SKM-1 treated with dmso at 0.1 percent for 144 hours (cell line): Measurements from ENCODE around the gene PLVAP.
A peak's percentile ranks its signal among the peaks of the same experiment; 100 is the strongest.

Source experiments
- DNase-seq: peaks from one replicate; lab custom pipeline; 2025; ENCODE audit not compliant: unreplicated experiment; lab: John Stamatoyannopoulos, UW

PLVAP gene, protein sequence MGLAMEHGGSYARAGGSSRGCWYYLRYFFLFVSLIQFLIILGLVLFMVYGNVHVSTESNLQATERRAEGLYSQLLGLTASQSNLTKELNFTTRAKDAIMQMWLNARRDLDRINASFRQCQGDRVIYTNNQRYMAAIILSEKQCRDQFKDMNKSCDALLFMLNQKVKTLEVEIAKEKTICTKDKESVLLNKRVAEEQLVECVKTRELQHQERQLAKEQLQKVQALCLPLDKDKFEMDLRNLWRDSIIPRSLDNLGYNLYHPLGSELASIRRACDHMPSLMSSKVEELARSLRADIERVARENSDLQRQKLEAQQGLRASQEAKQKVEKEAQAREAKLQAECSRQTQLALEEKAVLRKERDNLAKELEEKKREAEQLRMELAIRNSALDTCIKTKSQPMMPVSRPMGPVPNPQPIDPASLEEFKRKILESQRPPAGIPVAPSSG

GRCh38 chr19:17376935-17377600, at the start of gene PLVAP:
PLVAP (minus strand) TSS chr19:17377342; CDS start chr19:17377288, 54 bp downstream.
- no peak for DNase-seq

DNA sequence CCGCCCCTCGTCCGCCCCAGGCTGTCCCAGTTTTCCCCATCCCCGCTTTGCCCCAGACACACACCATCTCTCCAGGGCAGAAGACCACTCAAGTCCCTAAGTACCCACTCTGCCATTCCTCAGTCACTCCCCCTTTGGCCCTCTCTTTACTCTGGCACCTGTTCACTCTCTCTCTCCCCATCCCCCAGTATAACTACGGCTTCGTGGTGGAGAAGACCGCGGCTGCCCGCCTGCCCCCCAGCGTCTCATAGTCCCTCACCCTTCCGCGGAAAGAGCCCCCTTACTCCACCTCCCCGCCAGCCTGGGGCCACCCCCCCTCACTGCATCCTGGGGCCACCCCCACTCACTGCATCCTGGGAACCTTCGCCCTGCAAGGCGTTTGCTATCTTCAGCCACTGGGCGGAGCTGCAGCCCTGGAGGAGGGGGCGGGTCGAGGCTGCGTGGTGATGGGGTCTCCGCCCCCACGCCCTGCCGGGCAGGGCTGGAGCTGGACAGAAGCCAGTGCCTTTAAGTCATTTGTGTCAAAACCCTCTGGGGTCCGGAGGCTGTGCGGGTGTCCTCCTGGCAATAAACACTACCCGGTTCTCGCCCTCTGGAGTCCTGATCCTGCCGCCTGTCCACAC, 47.7 kb upstream of the PLVAP start:
- DNase-seq = no peak

DNA sequence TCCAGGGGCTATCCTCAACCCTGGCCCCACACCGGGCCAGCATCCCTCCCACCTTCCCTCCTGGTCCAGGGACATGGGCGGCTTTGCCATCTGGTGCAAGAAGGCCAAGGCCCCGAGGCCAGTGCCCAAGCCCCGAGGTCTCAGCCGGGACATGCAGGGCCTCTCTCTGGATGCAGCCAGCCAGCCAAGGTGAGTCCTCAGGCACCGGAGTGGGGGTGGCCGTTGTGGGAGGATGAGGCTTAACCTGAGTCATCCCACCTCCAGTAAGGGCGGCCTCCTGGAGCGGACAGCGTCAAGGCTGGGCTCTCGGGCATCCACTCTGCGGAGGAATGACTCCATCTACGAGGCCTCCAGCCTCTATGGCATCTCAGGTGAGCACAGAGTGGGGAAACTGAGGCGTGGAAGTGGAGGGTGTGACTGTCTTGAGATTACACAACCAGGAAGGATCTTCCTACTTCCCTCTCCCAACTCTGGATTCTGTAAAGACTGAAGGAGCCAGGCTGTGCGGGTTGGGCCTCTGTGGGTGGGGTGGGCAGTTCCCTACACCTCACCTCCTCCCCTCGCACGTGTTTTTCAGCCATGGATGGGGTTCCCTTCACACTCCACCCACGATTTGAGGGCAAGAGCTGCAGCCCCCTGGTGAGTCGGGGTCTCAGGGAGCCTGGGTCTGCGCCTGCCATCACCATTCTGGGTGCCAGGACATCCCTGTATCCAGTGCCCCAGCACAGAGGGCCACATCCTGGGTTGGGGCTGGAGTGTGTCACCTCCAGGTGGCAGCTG, 46.5 kb upstream of the PLVAP start:
- no peak for DNase-seq

DNA sequence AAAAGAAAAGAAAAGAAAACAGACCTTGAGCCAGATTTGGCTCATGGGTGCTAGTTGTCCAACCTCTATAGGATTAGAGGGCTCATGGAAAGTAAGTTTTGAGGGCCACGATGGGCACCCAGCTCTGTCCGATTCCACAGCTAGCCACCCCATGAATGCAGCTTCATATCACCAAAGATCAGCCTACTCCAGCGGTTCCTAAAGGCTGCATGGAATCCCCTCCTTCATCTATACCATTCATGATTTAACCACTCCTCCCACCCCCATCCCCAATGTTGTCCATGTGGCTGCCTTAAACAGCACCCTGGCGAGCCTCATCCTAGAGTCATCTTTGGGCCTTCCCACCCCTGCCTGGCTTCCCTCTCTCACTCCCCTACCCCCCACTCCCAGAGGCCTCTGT, 44.8 kb upstream of the PLVAP start:
- no peak for DNase-seq

GRCh38 chr19:17420475-17420924, 43.4 kb upstream of the PLVAP start:
- no peak for DNase-seq

- peak; percentile 96 for DNase-seq
Observed at GRCh38 chr19:17419621-17420474, 42.7 kb upstream of the PLVAP start, which contains the start of gene MVB12A. MVB12A (plus strand) TSS chr19:17420047; CDS start chr19:17420136, 89 bp downstream.

DNA sequence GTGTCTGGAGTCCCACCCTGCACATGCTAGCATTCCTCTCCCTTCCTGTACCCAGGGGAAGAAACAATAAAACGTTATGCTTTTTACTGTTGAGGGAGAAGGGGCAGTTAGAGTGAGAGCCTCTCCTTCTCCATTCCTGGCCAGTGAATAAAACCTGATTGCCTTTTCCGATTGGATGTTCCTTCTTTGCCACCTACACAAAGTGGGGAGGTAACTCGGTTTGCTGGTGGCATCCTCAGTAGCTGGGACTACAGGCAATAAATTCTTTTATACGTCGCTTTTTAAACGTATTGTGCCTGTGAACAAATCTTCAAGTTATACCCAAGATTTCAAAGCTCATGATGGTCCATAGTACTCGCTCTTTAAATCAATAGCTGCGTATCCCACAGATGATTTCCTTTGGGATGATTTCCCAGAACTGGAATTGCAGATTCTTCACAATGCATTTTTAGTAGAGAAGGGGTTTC, 42.0 kb upstream of the PLVAP start:
- DNase-seq = no peak

DNA sequence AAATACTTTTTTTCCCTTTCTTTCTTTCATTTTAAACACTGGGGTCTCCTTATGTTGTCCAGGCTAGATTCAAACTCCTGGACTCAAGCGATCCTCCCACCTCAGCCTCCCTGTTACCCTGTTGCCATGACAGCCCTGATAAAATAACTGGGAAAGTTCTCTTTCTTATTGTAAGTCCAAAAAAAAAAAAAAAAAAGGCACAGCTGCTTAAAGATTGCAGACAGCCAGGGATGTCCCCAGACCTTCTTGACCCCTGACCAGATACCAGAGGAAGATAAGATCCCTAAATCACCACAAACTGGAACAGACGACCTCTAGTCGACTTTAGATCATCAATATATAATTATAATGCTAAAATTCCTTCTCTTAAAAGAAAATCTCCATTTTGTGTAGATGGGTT, 41.6 kb upstream of the PLVAP start:
- DNase-seq = no peak

DNA sequence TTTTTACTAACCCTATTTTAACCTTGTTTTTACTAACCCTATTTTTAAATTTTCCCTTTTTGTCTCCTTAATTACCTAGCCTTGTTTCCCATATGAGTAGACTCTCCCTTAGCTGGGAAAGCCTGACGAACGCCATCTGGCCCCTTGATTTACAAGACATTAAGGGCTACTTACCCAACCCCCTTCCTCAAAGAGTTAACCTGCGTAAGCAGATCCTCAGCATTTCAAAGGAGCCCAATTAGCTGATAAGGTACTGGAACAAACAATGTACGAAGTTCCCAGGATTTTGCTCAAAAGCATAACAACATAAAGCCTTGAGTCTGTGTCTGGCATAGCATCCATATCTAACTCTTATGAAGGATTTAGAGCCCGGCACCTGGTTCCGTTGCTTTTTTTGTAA, 38.0 kb upstream of the PLVAP start:
- DNase-seq = no peak

- DNase-seq = no peak
Observed at GRCh38 chr19:17414097-17414496, 37.0 kb upstream of the PLVAP start.

DNA sequence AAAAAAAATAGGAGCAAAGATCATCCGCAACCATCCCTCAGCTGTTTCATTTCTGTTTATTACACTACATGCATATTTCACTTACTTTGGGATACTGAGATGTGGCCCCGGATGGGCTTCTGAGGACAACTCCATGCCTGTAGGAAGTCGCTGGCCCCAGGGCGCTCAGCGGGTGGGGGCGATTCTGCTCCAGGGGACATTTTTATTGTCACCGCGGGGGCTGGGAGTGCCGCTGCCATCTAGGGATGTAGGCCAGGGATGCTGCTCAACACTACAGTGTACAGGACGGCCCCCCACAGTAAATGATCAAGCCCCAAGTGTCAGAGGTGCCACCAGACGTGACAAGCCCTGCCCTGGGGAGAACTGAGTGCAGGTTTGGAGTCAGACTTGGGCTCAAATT, 34.7 kb upstream of the PLVAP start:
- DNase-seq = no peak

DNA sequence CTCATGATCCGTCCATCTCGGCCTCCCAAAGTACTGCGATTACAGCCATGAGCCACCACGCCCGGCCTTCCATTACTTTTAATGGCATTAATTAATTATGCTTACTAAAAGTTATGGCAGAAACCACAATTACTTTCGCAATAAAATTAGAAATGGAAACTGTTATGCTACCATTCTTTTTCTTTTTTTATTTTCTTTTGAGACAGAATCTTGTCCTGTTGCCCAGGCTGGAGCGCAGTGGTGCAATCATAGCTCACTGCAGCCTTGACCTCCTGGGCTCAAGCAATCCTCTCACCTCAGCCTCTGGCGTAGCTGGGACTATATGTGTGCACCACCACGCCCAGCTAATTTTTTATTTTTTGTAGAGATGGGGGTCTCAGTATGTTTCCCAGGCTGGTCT, 32.8 kb upstream of the PLVAP start:
- no peak for DNase-seq

GRCh38 chr19:17406887-17407196, 29.7 kb upstream of the PLVAP start:
- no peak for DNase-seq

DNA sequence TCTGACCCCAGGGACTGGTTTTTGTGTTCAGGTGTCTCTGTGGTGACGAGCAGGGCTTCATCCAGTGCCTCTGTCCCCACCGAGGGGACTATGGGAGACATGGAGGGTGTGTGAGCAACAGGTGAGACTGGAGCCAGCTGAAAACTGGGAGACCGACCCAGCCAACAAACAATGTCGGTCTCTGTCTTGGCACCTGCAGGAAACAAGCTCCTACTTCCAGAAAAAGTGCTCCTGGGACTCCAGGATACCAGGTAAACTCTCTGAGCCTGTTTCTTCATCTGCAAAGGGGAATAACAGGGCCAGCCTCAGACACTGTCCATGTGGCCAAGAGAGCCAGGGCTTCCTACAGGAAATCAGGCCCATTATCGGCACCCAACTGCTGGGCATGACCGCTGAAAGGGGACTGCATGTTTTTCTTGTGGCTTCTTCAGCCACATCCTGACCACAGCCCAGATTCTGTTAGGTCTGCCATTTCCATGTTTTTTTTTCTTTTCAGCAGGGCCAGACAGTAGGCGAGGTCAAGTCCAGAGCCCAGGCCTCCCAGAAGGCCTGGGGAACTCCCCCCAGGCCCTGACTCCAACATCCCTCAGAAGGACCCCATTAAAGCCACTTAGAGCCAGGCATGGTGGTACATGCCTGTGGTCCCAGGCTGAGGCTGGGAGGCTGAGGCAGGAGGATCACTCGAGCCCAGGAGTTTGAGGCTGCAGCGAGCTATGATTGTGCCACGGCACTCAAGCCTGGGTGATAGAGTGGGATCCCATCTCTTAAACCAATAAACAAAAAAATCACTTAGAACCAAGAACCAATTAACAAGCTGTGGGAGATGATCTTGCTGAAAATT, 29.1 kb upstream of the PLVAP start:
- peak; percentile 42 for DNase-seq

GRCh38 chr19:17405250-17406045, 28.3 kb upstream of the PLVAP start, which contains the start of gene BST2:
BST2 (minus strand) TSS chr19:17405630; CDS start chr19:17405575, 55 bp downstream.
- DNase-seq = peak; percentile 81

GRCh38 chr19:17404621-17405249, 27.6 kb upstream of the PLVAP start:
- no peak for DNase-seq

- DNase-seq = no peak
Observed at GRCh38 chr19:17404015-17404414, 26.9 kb upstream of the PLVAP start.
